Measurements from ENCODE around the gene ABCD1.
"Not testable (repeated sequence)": the region's sequence is repeated elsewhere in the genome, so short reads cannot be mapped to it uniquely, and the experiment has no call there.

Gene ABCD1

GRCh38 chrX:153734871-153735270, 10.2 kb downstream of the ABCD1 start:
- DNase-seq (ENCODE audit: low read depth) = no peak

DNA sequence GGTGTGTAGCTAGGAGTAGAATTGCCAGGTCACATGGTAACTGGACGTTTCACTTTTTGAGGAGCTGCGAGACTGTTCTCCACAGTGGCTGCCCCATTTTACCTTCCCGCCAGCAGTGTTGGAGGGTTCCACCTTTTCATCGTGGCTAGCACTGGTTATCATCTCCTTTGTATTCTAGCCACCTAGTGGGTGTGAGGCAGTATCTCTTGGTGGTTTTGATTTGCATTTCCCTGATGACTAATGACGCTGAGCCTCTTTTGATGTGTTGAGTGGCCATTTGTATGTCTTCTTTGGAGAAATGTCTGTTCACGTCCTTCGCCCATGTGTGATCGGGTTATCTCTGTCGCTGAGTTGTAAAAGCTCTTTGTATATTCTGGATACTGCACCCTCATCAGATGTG, 10.6 kb downstream of the ABCD1 start:
- no peak for DNase-seq (ENCODE audit: low read depth)

DNA sequence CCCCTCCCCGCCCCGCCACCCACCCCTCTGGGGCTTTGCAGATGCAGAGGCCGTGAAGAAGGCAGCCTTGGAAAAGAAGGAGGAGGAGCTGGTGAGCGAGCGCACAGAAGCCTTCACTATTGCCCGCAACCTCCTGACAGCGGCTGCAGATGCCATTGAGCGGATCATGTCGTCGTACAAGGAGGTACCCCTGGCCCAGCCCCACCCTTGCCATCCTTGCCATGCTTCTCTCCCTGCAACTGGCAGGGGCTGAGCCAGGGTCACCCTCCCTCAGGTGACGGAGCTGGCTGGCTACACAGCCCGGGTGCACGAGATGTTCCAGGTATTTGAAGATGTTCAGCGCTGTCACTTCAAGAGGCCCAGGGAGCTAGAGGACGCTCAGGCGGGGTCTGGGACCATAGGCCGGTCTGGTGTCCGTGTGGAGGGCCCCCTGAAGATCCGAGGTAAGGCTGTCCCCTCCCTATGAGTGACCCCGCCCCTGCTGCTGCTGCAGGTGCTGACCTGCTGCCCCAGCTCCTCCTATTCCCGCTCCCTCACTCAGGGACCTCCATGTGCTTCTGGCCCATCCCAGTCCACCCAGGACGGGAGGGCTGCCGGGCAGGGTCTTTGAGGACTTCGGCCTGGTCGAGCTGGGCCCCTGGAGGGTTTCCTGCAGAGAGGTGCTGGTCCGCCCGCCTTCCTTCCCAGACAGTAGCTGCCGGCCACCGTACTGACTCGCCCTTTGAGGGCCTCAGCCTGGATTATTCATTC, 11.6 kb downstream of the ABCD1 start:
- DNase-seq (ENCODE audit: low read depth) = no peak

- DNase-seq (ENCODE audit: low read depth) = no peak
Observed at GRCh38 chrX:153736871-153737441, 12.3 kb downstream of the ABCD1 start.

DNA sequence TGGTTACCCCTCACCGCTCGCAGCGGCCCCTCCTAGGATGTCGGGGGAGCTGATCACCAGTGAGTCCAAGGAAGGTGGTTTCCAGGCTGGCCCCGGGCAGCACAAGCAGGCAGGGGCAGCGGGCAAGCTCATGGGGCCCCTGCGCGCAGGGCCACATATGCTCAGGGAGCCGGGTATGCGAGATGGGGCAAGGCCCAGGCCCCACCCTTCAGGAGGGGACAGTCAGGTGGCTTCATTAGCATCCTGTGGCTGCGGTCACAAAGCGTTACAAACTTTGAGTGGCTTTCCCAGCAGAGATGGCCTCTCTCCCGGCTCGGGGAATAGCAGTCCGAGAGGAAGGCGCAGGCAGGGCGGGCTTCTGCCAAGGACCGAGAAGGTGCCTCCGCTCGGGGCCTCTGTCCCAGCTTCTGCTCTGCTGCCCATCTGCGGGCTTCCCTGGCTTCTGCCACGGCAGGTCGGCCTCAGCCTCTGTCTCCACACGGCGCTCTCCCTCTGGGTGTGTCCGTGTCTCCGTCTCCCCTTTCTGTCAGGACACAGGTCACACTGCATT, 13.5 kb downstream of the ABCD1 start:
- DNase-seq (ENCODE audit: low read depth) = no peak

DNA sequence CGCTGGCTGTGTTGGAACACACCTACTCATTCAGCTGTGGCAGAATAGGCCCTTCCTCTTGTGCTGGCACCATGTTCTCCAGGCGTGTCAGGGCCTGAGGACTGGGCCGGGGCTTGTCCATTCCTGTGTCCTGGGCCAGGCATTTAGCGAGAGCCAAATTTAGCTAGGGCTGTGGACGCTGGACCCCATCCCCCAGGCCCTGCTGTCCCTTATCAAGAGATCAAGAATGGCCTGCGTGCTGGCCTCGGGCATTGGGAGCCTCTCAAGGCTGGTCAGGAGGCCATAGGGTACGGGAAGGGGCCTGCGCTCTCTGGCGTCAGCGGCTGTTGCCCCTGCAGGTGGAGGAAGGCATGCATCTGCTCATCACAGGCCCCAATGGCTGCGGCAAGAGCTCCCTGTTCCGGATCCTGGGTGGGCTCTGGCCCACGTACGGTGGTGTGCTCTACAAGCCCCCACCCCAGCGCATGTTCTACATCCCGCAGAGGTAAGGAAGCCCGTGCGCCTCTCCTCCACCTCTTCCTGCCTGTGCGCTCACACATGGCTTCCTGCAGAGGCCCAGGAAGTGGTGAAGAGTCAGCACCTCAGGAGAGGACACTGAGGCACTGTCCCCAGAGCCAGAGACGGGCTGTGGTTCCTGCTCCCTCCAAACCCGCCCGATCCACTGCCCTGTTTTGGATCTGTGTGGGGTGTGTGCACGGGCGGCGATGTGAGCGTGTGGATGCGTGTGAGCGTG, 15.3 kb downstream of the ABCD1 start:
- no peak for DNase-seq (ENCODE audit: low read depth)

DNA sequence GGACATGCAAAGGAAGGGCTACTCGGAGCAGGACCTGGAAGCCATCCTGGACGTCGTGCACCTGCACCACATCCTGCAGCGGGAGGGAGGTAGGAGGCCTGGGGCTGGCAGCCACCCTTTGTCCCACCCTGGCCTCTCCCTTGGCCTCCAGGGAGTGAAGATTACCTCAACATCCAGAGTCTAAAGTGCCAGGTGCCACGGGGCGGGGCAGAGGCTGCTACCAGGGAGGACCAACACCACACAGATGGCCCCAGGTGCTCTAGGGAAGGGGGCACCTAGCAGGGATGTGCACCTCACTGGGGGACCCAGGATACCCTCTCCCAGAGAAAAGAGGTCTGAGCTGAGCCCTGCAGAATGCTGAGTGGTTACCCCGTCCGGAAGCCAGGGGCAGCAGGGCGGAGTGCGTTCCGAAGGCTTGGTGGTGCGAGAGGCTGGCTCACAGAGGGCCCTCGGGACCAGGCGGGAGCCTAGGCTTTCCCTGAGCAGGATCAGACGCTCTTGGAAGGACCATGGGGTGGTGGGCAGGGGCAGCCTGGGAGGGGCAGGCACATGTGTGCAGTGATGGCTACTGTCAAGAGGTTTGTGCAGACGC, 16.1 kb downstream of the ABCD1 start:
- no peak for DNase-seq (ENCODE audit: low read depth)

DNA sequence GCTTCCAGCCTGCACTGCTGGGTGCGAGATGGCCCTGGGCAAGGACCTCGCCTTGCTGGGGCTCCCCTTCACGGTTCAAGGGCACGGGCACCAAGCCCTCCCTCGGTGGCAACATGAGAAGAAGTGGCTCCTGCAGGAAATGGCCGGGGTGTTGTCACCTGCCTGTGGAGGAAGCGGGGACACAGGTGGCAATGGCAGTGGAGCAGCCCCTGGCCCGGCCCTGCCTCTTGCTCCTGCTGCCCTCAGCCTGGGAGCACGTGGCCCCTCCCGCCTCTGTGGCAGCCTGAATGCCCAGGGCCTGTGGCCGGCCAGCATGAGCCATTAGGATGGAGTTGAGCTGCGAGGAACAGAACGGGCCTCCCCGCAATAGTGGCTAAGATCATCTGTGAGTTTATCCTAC, 16.8 kb downstream of the ABCD1 start:
- DNase-seq (ENCODE audit: low read depth) = no peak

DNA sequence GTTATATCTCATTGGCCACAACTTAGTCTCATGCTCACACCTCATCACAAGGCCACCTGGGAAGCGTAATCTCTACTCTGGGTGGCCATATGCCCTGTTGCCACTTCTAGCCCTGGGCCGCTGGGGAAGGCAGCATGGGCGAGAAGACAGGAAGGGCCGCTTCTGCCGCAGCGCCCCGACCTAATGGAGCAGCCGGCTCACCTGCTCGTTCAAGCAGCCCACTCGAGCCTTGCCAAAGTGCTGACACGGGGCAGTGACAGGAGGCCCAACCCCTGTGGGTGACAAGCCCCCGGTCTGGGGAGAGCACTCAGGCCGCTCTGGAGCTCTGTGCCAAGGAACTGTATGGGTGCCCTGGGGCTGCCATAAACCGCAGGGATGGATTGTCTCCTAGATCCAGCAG, 17.5 kb downstream of the ABCD1 start:
- DNase-seq (ENCODE audit: low read depth) = not testable (repeated sequence)

GRCh38 chrX:153742796-153743467, 18.3 kb downstream of the ABCD1 start:
- DNase-seq (ENCODE audit: low read depth) = not testable (repeated sequence)

DNA sequence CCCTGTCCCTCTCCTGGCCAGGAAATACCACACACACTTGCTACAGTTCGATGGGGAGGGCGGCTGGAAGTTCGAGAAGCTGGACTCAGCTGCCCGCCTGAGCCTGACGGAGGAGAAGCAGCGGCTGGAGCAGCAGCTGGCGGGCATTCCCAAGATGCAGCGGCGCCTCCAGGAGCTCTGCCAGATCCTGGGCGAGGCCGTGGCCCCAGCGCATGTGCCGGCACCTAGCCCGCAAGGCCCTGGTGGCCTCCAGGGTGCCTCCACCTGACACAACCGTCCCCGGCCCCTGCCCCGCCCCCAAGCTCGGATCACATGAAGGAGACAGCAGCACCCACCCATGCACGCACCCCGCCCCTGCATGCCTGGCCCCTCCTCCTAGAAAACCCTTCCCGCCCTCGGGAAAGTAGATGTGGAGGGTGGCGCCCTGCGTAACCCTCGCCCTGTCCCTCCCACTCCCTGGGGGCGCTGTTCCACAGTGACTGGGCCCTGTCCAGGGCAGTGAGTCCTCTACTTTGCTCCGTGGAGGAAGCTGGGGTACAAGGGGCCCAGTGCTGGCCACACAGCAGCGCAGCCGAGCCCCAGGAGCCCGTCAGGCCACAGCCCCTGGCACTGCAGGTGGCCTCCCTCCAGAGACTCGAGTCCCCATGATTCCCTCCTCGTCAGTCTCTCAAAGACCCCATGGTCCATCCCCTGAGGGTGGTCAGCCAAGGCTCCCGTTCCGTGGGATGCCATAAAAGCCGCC, 19.0 kb downstream of the ABCD1 start:
- DNase-seq (ENCODE audit: low read depth) = not testable (repeated sequence)

DNA sequence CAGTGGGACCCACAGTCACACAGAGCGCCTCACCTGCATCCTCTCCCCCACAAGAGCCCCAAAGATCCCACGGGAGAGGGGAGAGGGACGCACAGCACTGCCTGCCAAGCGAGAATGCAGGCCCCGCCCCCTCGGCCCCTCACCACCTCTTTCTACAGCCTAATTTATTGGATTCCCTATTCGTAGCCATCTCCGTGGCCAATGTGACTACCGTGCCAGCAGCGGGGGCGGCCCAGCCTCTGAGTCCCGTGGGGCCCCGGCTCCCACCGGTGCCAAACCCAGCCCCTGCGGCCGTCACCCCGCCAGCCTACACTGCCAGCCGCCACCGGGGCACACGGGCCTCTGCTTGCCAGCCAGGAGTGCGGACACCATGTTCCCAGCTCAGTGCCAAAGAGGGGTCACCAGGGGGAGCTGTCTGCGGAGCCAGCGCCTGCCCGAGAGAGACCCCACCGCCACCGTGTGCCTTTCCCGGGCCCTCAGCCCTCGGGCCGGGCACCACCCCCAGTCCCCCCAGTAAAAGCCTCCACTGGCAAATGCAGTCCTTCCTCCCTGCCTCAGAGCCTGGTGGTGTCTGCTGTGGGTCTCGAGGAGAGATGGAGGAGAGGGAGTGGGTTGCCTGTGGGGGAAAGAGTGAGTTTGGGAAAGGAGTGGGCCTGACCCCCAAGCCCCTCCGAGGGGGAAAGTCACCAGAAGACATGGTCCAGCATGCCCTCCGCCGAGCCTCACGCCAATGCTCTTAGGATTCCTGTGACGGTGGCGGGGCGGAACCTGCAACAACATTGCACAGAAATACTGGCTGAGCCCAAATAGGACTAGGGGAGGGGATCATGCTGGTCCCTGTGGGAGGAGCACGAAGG, 19.8 kb downstream of the ABCD1 start:
- no peak for DNase-seq (ENCODE audit: low read depth)

DNA sequence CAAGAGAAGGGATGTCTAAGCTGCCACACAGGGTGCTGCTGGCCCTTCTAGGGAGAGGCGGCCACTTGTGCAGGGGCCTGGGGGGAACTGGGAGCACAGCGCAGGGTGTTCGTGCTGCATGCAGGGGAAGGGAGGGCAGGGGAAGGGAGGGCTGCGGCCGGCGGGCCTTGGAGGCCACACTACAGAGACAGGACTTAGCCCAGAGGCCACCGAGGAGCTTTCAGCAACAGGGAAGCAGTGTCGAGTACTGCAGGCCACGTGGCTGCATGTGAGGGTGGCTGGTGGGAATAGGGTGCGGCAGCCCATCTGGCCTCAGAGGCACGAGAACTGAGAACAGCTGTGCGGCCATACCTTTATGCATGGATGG, 20.4 kb downstream of the ABCD1 start:
- not testable (repeated sequence) for DNase-seq (ENCODE audit: low read depth)

GRCh38 chrX:153746359-153746758, 21.7 kb downstream of the ABCD1 start:
- no peak for DNase-seq (ENCODE audit: low read depth)

DNA sequence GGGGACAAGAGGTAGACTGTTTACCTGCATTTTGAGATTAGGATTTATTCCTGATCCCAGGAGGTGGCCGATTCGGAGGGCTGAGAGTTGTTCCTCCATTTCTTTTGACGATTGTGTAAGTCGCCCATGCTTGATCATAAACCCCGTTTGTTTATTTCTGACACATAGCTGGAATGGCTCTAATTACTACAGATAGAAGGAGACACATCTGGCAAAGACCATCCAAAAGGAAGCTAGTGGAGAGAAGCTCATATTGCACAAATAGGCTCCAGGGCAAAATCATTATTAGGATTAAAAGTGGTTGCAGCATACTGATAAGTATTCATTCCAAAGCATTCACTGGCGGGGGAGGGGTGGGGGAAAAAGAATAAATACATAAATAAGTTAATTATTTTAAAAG, 22.3 kb downstream of the ABCD1 start:
- not testable (repeated sequence) for DNase-seq (ENCODE audit: low read depth)

DNA sequence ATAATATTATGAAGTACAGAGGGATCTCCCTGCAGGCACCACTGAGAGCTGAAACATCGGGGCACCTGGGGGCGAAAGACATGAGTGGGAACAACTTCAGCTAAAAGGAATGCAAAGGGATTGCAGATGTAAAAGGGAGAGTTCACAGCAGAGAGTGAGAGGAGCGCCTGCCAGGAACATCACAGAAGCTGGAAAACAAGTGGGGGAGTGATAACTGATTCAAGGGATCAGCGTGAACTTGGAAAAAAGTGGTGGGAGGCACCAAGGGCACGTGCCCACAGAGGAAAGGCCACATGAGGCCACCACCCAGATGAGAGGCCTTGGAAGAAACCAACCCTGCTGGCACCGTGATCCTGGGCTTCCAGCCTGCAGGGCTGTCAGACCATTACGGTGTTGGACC, 24.4 kb downstream of the ABCD1 start:
- not testable (repeated sequence) for DNase-seq (ENCODE audit: low read depth)

DNA sequence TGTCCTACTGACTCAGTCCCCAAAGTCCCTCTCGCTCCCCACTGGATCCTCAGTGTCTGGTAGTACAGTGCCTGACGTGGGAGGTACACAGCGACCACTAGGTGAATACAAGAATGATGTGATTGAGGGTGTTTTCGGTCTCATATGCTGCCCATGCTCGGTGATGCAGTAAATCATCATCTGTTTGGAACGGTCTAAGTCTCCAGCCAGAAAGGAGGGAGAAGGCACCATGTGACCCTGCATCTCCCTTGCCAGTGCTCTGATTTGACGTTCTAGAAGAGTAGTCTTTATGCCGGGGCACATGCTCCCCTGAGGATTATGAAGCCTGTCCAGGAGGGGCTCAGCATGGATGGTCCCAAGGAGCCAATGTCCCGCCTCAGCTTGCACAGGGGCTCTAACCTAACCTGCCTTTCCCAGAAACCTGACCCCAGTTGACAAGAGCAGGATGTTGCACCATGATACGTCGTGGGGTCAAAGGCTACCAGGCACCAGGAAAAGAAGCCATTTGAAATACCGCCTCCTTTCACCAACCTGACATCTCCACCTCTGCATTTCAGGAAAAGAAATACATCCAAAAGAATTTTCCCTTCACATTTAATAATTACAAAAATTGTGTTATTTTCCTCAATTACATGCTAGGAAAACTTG, 25.6 kb downstream of the ABCD1 start:
- DNase-seq (ENCODE audit: low read depth) = no peak

DNA sequence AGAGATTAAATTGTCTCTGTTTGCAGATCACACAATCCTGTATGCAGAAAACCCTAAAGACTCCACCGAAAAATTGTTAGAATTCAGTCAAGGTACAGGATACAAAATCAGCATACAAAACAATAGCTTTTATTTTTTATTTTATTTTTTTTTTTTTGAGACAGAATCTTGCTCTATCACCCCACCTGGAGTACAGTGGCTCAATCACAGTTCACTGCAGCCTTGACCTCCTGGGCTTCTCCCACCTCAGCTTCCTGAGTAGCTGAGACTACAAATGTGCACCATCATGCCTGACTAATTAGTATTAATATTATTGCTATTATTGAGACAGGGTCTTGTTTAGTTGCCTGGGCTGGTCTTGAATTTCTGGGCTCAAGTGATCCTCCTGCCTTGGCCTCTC, 30.5 kb downstream of the ABCD1 start:
- DNase-seq (ENCODE audit: low read depth) = no peak

GRCh38 chrX:153761863-153762262, 37.2 kb downstream of the ABCD1 start:
- no peak for DNase-seq (ENCODE audit: low read depth)

DNA sequence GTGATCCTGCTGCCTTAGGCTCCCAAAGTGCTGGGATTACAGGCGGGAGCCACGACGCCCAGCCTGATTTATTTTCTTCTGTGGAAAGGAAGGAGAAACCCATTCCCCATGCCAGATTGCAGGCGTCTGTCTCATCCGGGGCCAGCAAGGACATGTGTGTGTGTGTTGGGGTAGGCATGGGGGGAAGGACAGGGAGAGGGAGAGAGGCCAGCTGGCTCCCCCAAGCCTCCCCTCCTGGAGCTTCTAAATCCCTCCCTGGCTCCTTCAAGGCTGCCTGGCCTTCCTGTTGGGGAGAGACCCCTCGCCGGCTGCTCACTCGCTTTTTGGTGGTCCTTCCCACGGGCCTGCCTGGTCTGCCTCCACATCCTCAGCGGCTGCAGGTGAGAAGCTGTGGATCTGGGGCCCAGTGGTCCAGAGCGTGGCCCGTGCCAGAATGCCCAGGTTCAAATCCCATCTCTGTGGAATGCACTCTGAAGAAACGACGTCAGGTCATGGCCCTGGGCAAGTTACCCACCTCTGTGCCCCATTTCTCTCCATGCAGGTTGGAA, 38.0 kb downstream of the ABCD1 start:
- DNase-seq (ENCODE audit: low read depth) = no peak
